Vagina (tissue), 2 donors: ENCODE results near the gene LRSAM1. TPM values are rescaled to one million over a fixed set of nuclear protein-coding genes. Genes with fewer than 3 reads are reported as not detected.
A peak's percentile ranks its signal among the peaks of the same experiment; 100 is the strongest.

Experiments used
- DNase-seq, 2 donors: peaks; one replicate each; pipeline ENCODE4 v3.0.0-alpha.2; 2017; ENCODE audit errors: extremely low spot score in 2 of 2
- H3K27ac ChIP-seq: fragments of 200-600 bp; sonication (generic); one replicate; pipeline ENCODE4 v1.5.1; 2019
- H3K27me3 ChIP-seq: fragments of 200-600 bp; sonication (generic); one replicate; pipeline ENCODE4 v1.5.1; 2019
- H3K36me3 ChIP-seq, 2 donors: fragments of 200-600 bp; sonication (generic); one replicate each; pipeline ENCODE4 v1.5.1; 2017 to 2019
- H3K4me1 ChIP-seq: fragments of 200-600 bp; sonication (generic); one replicate; pipeline ENCODE4 v1.5.1; 2019
- H3K4me3 ChIP-seq, 2 donors: fragments of 200-600 bp; sonication (generic); 1 replicate in 1 of 2; 2 replicates in 1 of 2; pipeline ENCODE4 v1.5.1; 2016 to 2019
- H3K9me3 ChIP-seq: fragments of 200-600 bp; sonication (generic); one replicate; pipeline ENCODE4 v1.5.1; 2019
- CTCF ChIP-seq, 3 experiments: fragments of 450-650 bp in 2 of 3; fragments of 200-600 bp in 1 of 3; sonication (generic) in 1 of 3; IDR thresholded peaks; one replicate each; pipeline ENCODE4 v1.5.1; 2017 to 2019; ENCODE audit warnings: antibody characterized with exemption in 3 of 3, mild to moderate bottlenecking in 2 of 3, moderate library complexity in 2 of 3
- POLR2A ChIP-seq, 2 donors: fragments of 450-650 bp; IDR thresholded peaks; one replicate each; pipeline ENCODE4 v1.6.1; 2017; ENCODE audit warnings: antibody characterized with exemption in 2 of 2, mild to moderate bottlenecking in 2 of 2, moderate library complexity in 2 of 2
- POLR2AphosphoS5 ChIP-seq, 2 donors: sonication (generic); formaldehyde crosslinking; IDR thresholded peaks; one replicate each; pipeline ENCODE4 v1.9.0; 2017; ENCODE audit warnings: antibody characterized with exemption in 2 of 2, mild to moderate bottlenecking in 2 of 2, low read depth in 1 of 2; ENCODE audit not compliant: insufficient read depth in 1 of 2
- intact Hi-C: fragments of 100-400 bp; cut with DNase I; formaldehyde crosslinking; loops from one replicate; pipeline ENCODE4 v1.15.1; 2023
- total RNA-seq: library from RNA; depleted of rRNA; stranded (reverse); fragments of >200 nt; gene quantifications from one replicate; pipeline ENCODE4 v1.2.3, GENCODE V29; 2016

LRSAM1 gene
- total RNA-seq, 1 donor from 2014 or later = 30.0 TPM

GRCh38 chr9:127536499-127536898 lies 85.2 kb downstream of the LRSAM1 start:
- no peaks in the 10 kb centered on the region for H3K9me3 ChIP-seq
- no peak for TF ChIP-seq POLR2A (IDR thresholded peaks at IDR 0.05)
- no peak for TF ChIP-seq CTCF (IDR thresholded peaks at IDR 0.05)
- no peak for TF ChIP-seq POLR2AphosphoS5 (IDR thresholded peaks at IDR 0.05; ENCODE audit: insufficient read depth in 1 of 2, low read depth in 1 of 2)
- H3K27ac ChIP-seq = peak overlapping the region; percentile 95
- intact Hi-C loops = no loop called here
- peaks cover 76% of the 10 kb centered on the region for H3K4me1 ChIP-seq
- DNase-seq = no peak
- no peaks in the 10 kb centered on the region for H3K27me3 ChIP-seq
- H3K4me3 ChIP-seq = no peak overlapping the region
- H3K36me3 ChIP-seq = no peaks in the 10 kb centered on the region

GRCh38 chr9:127537014-127537413 lies 85.7 kb downstream of the LRSAM1 start:
- Histone ChIP-seq H3K9me3 (no peaks in the 10 kb centered on the region), H3K27ac (peak overlapping the region; percentile 95), H3K4me1 (peaks cover 81% of the 10 kb centered on the region), H3K4me3 (no peak overlapping the region), H3K36me3 (no peaks in the 10 kb centered on the region), H3K27me3 (no peaks in the 10 kb centered on the region)
- no peak for TF ChIP-seq POLR2A (IDR thresholded peaks at IDR 0.05)
- no peak for DNase-seq
- intact Hi-C loops = no loop called here

GRCh38 chr9:127537792-127538191 lies 86.5 kb downstream of the LRSAM1 start:
- Histone ChIP-seq H3K4me1 (peaks cover 89% of the 10 kb centered on the region), H3K27ac (peak overlapping the region; percentile 95), H3K27me3 (no peaks in the 10 kb centered on the region), H3K4me3 (no peak overlapping the region), H3K9me3 (no peaks in the 10 kb centered on the region), H3K36me3 (no peaks in the 10 kb centered on the region)
- intact Hi-C loops = no loop called here
- no peak for TF ChIP-seq POLR2AphosphoS5 (IDR thresholded peaks at IDR 0.05; ENCODE audit: insufficient read depth in 1 of 2, low read depth in 1 of 2)
- no peak for TF ChIP-seq CTCF (IDR thresholded peaks at IDR 0.05)
- no peak for TF ChIP-seq POLR2A (IDR thresholded peaks at IDR 0.05)
- no peak for DNase-seq

GRCh38 chr9:127538849-127539258 lies 87.5 kb downstream of the LRSAM1 start:
- intact Hi-C loops = no loop called here
- TF ChIP-seq POLR2A (IDR thresholded peaks at IDR 0.05) = no peak
- TF ChIP-seq POLR2AphosphoS5 (IDR thresholded peaks at IDR 0.05; ENCODE audit: insufficient read depth in 1 of 2, low read depth in 1 of 2) = no peak
- no peak for TF ChIP-seq CTCF (IDR thresholded peaks at IDR 0.05)
- no peaks in the 10 kb centered on the region for H3K9me3 ChIP-seq
- no peaks in the 10 kb centered on the region for H3K36me3 ChIP-seq
- H3K4me1 ChIP-seq = peaks cover 98% of the 10 kb centered on the region
- no peak for DNase-seq
- H3K4me3 ChIP-seq = no peak overlapping the region
- no peaks in the 10 kb centered on the region for H3K27me3 ChIP-seq
- H3K27ac ChIP-seq = peak overlapping the region; percentile 95

- intact Hi-C loops = no loop called here
- no peak for TF ChIP-seq POLR2A (IDR thresholded peaks at IDR 0.05)
- TF ChIP-seq POLR2AphosphoS5 (IDR thresholded peaks at IDR 0.05; ENCODE audit: insufficient read depth in 1 of 2, low read depth in 1 of 2) = peak in 1 of 2 donors; percentile 67
- Histone ChIP-seq H3K27ac (peak overlapping the region; percentile 95), H3K36me3 (no peaks in the 10 kb centered on the region), H3K9me3 (no peaks in the 10 kb centered on the region), H3K4me3 (no peak overlapping the region), H3K27me3 (no peaks in the 10 kb centered on the region), H3K4me1 (peaks cover 98% of the 10 kb centered on the region)
- DNase-seq = no peak
Measured at GRCh38 chr9:127539259-127539981, 88.1 kb downstream of the LRSAM1 start.

- Histone ChIP-seq H3K36me3 (no peaks in the 10 kb centered on the region), H3K9me3 (no peaks in the 10 kb centered on the region), H3K4me3 (no peak overlapping the region), H3K27me3 (no peaks in the 10 kb centered on the region), H3K4me1 (peaks cover 98% of the 10 kb centered on the region), H3K27ac (peak overlapping the region; percentile 95)
- DNase-seq = no peak
- TF ChIP-seq POLR2A (IDR thresholded peaks at IDR 0.05) = no peak
- no peak for TF ChIP-seq POLR2AphosphoS5 (IDR thresholded peaks at IDR 0.05; ENCODE audit: insufficient read depth in 1 of 2, low read depth in 1 of 2)
- no peak for TF ChIP-seq CTCF (IDR thresholded peaks at IDR 0.05)
- intact Hi-C loops = no loop called here
Measured at GRCh38 chr9:127539982-127540663, 88.8 kb downstream of the LRSAM1 start.
